Measurements from ENCODE around the gene NCKAP5.
"Not testable (repeated sequence)": the region's sequence is repeated elsewhere in the genome, so short reads cannot be mapped to it uniquely, and the experiment has no call there.

NCKAP5 gene

GRCh38 chr2:133476286-133476685 lies 92.0 kb downstream of the NCKAP5 start:
- no peak overlapping the region for H3K4me3 ChIP-seq (ENCODE audit: low read depth, low read length)
- DNase-seq (ENCODE audit: low read depth): no peak
- TF ChIP-seq, protein P1, sequence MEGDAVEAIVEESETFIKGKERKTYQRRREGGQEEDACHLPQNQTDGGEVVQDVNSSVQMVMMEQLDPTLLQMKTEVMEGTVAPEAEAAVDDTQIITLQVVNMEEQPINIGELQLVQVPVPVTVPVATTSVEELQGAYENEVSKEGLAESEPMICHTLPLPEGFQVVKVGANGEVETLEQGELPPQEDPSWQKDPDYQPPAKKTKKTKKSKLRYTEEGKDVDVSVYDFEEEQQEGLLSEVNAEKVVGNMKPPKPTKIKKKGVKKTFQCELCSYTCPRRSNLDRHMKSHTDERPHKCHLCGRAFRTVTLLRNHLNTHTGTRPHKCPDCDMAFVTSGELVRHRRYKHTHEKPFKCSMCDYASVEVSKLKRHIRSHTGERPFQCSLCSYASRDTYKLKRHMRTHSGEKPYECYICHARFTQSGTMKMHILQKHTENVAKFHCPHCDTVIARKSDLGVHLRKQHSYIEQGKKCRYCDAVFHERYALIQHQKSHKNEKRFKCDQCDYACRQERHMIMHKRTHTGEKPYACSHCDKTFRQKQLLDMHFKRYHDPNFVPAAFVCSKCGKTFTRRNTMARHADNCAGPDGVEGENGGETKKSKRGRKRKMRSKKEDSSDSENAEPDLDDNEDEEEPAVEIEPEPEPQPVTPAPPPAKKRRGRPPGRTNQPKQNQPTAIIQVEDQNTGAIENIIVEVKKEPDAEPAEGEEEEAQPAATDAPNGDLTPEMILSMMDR (IDR thresholded peaks at IDR 0.05; ENCODE audit: low read depth, low read length, missing control alignments): no peak
- in situ Hi-C loops (cut with HindIII; ENCODE audit: low sequenced_read_pairs): no loop called here

- no peak for DNase-seq (ENCODE audit: low read depth)
- TF ChIP-seq, protein P1 (IDR thresholded peaks at IDR 0.05; ENCODE audit: low read depth, low read length, missing control alignments): no peak
- H3K4me3 ChIP-seq (ENCODE audit: low read depth, low read length): no peak overlapping the region
- in situ Hi-C loops (cut with HindIII; ENCODE audit: low sequenced_read_pairs): no loop called here
These were observed 92.7 kb downstream of the NCKAP5 start for GRCh38 chr2:133475610-133476009.

DNA sequence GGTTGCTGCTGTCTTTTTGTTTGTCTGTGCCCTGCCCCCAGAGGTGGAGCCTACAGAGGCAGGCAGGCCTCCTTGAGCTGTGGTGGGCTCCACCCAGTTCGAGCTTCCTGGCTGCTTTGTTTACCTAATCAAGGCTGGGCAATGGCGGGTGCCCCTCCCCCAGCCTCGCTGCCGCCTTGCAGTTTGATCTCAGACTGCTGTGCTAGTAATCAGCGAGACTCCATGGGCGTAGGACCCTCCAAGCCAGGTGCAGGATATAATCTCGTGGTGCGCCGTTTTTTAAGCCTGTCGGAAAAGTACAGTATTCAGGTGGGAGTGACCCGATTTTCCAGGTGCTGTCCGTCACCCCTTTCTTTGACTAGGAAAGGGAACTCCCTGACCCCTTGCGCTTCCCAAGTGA lies 97.8 kb downstream of the NCKAP5 start:
- DNase-seq (ENCODE audit: low read depth); H3K4me3 ChIP-seq (ENCODE audit: low read depth, low read length); in situ Hi-C loops (cut with HindIII; ENCODE audit: low sequenced_read_pairs): not testable (repeated sequence)

- no peak overlapping the region for H3K4me3 ChIP-seq (ENCODE audit: low read depth, low read length)
- TF ChIP-seq, protein P1 (IDR thresholded peaks at IDR 0.05; ENCODE audit: low read depth, low read length, missing control alignments): no peak
- DNase-seq (ENCODE audit: low read depth): no peak
- in situ Hi-C loops (cut with HindIII; ENCODE audit: low sequenced_read_pairs): no loop called here
These were observed 105.5 kb downstream of the NCKAP5 start for GRCh38 chr2:133462811-133463210.

DNA sequence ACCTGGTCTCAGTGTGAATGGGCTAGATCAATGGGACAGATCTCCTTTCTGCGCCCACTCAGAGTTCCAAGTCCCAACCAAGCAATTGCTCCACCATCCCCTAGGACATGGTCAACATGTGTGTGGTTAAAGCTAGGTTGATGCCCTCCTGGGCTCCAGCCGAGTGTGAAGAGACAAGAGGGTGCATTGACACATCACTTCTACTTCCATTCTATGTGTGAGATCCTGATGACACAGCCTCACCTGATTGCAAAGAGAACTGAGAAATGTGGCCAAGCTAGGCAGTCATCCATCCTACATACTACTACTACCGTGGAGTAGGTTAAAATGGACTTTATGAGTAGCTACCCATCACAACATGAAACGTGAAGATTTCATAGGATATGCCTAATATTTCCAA lies 106.8 kb downstream of the NCKAP5 start:
- in situ Hi-C loops (cut with HindIII; ENCODE audit: low sequenced_read_pairs): no loop called here
- no peak overlapping the region for H3K4me3 ChIP-seq (ENCODE audit: low read depth, low read length)
- no peak for DNase-seq (ENCODE audit: low read depth)
- TF ChIP-seq, protein P1 (IDR thresholded peaks at IDR 0.05; ENCODE audit: low read depth, low read length, missing control alignments): no peak

DNA sequence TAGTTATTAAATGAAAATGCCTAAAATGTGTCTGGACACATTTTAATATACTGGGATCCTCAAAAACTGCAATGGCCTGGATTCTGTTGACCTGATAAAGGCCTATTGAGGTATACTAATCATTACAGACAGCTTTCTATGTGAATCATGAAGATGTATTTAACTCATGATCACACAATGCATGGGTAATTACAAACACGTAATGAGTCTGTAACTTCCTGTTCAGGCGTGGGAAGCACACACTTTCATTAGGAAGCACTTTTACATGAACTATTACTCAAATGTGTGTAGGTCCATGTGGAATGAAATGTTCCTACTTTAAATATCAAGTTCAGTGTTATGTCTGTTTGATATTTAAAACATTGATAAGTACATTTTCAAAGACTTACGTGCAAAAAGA lies 108.7 kb downstream of the NCKAP5 start:
- TF ChIP-seq, protein P1 (IDR thresholded peaks at IDR 0.05; ENCODE audit: low read depth, low read length, missing control alignments): no peak
- in situ Hi-C loops (cut with HindIII; ENCODE audit: low sequenced_read_pairs): no loop called here
- no peak overlapping the region for H3K4me3 ChIP-seq (ENCODE audit: low read depth, low read length)
- DNase-seq (ENCODE audit: low read depth): no peak

- DNase-seq (ENCODE audit: low read depth): no peak
- in situ Hi-C loops (cut with HindIII; ENCODE audit: low sequenced_read_pairs): no loop called here
- TF ChIP-seq, protein P1 (IDR thresholded peaks at IDR 0.05; ENCODE audit: low read depth, low read length, missing control alignments): no peak
- H3K4me3 ChIP-seq (ENCODE audit: low read depth, low read length): no peak overlapping the region
These were observed 110.0 kb downstream of the NCKAP5 start for GRCh38 chr2:133458280-133458679.
